B cell (primary cell): Measurements from ENCODE around the gene RBM45. TPM values are rescaled to one million over a fixed set of nuclear protein-coding genes. Genes with fewer than 3 reads are reported as not detected.

ENCODE experiments used
- polyA plus RNA-seq: library from polyadenylated mRNA; depleted of rRNA; stranded (reverse); fragments of >200 nt; gene quantifications from 2 replicates; pipeline ENCODE4 v1.2.3, GENCODE V29; 2012
- small RNA-seq: library from RNA; depleted of rRNA; stranded (forward); fragments of <200 nt; gene quantifications from one replicate; pipeline ENCODE3, GENCODE V24; 2012; ENCODE audit warnings: low replicate concordance, low read depth; ENCODE audit not compliant: insufficient read length
- total RNA-seq, 2 donors: library from RNA; stranded (reverse); fragments of 120-200 nt in 1 of 2; gene quantifications; 1 replicate in 1 of 2; 2 replicates in 1 of 2; pipeline versions ENCODE4 v1.2.3 to v1.2.4, GENCODE V29; 2013 to 2022

Gene RBM45
- total and polyA plus RNA-seq, 2 donors (not counting 1 experiment from before 2014, with no cell fraction given): 4.6 to 24.0 TPM

Small RNA genes lying within 50 kb of the gene (small RNA-seq; reads per million reads assigned to genes)
- gene AC011998.1 (not detected), gene RNU5E-9P (not detected)

Other genes with a start within 250 kb of the RBM45 start
- gene PDE11A, start 39.7 kb upstream of the RBM45 start, total RNA-seq: 0.25 TPM in 1 of 2 replicates, not detected in the other
- gene PDE11A, start 39.7 kb upstream of the RBM45 start, polyA plus RNA-seq: not detected in 2 replicates
- gene OSBPL6, start 82.1 kb downstream of the RBM45 start, total RNA-seq: not detected in 2 replicates
- 0.06 TPM in 1 of 2 replicates, not detected in the other for gene OSBPL6, start 82.1 kb downstream of the RBM45 start, polyA plus RNA-seq